Hepatocyte (in vitro differentiated cells): ENCODE results near the gene ZSCAN25. TPM values are rescaled to one million over a fixed set of nuclear protein-coding genes. Genes with fewer than 3 reads are reported as not detected.
A peak's percentile ranks its signal among the peaks of the same experiment; 100 is the strongest.
"Not testable (repeated sequence)": the region's sequence is repeated elsewhere in the genome, so short reads cannot be mapped to it uniquely, and the experiment has no call there.

ENCODE experiments used
- DNase-seq: peaks from one replicate; pipeline ENCODE4 v3.0.0-alpha.2; 2016; ENCODE audit warnings: low spot score
- H2AFZ ChIP-seq: fragments of 200-600 bp; sonication (generic); 2 replicates; pipeline ENCODE4 v1.6.0; 2016; ENCODE audit warnings: antibody characterized with exemption, mild to moderate bottlenecking
- H3K27ac ChIP-seq: fragments of 200-600 bp; sonication (generic); 2 replicates; pipeline ENCODE4 v1.5.1; 2016; ENCODE audit warnings: mild to moderate bottlenecking
- H3K27me3 ChIP-seq: fragments of 200-600 bp; sonication (generic); 2 replicates; pipeline ENCODE4 v1.6.1; 2016
- H3K36me3 ChIP-seq: fragments of 200-600 bp; sonication (generic); replicated peaks from 2 replicates; pipeline ENCODE4 v1.5.1; 2016; ENCODE audit warnings: low read depth; ENCODE audit not compliant: insufficient read depth
- H3K4me1 ChIP-seq: fragments of 200-600 bp; sonication (generic); 2 replicates; pipeline ENCODE4 v1.5.1; 2016; ENCODE audit warnings: mild to moderate bottlenecking, moderate library complexity; ENCODE audit not compliant: insufficient read depth
- H3K4me2 ChIP-seq: fragments of 200-600 bp; sonication (generic); 2 replicates; pipeline ENCODE4 v1.6.0; 2016
- H3K4me3 ChIP-seq: fragments of 200-600 bp; sonication (generic); 2 replicates; pipeline ENCODE4 v1.5.1; 2016; ENCODE audit warnings: mild to moderate bottlenecking
- H3K79me2 ChIP-seq: fragments of 200-600 bp; sonication (generic); 2 replicates; pipeline ENCODE4 v1.6.0; 2017; ENCODE audit warnings: mild to moderate bottlenecking
- H3K9me2 ChIP-seq: fragments of 200-600 bp; sonication (generic); replicated peaks from 2 replicates; pipeline ENCODE4 v1.6.0; 2017; ENCODE audit warnings: mild to moderate bottlenecking; ENCODE audit not compliant: insufficient read depth
- H3K9me3 ChIP-seq: fragments of 200-600 bp; sonication (generic); 2 replicates; pipeline ENCODE4 v1.5.1; 2016; ENCODE audit warnings: low read depth, mild to moderate bottlenecking
- H4K20me1 ChIP-seq: fragments of 200-600 bp; sonication (generic); 2 replicates; pipeline ENCODE4 v1.6.0; 2016; ENCODE audit warnings: mild to moderate bottlenecking; ENCODE audit not compliant: insufficient read depth, poor library complexity, severe bottlenecking
- EZH2 ChIP-seq: fragments of 200-600 bp; sonication (generic); IDR thresholded peaks from 2 replicates; pipeline ENCODE4 v1.6.1; 2016; ENCODE audit warnings: antibody characterized with exemption, mild to moderate bottlenecking, borderline replicate concordance
- EZH2phosphoT487 ChIP-seq: fragments of 200-600 bp; sonication (generic); IDR thresholded peaks from one replicate; pipeline ENCODE4 v1.6.1; 2018; ENCODE audit warnings: antibody characterized with exemption, mild to moderate bottlenecking, low read depth, moderate library complexity; ENCODE audit not compliant: unreplicated experiment, severe bottlenecking
- WGBS: methylation state at CpG from one replicate; pipeline ENCODE4 v1.1.6; 2016; ENCODE audit warnings: low lambda C conversion rate; ENCODE audit errors: missing lambda C conversion rate; 5-methylcytosine and 5-hydroxymethylcytosine counted together
- polyA plus RNA-seq: library from polyadenylated mRNA; unstranded; fragments of >200 nt; fragmentation: Nextera tagmentation; extraction: Ambion mirVana; gene quantifications from 2 replicates; pipeline ENCODE4 v1.2.1, GENCODE V29; 2016
- total RNA-seq: library from RNA; depleted of rRNA; stranded (reverse); fragments of >200 nt; gene quantifications from 2 replicates; pipeline ENCODE4 v1.2.3, GENCODE V29; 2014
- TF ChIP-seq, protein P1 (sequence below): fragments of 200-600 bp; sonication (generic); IDR thresholded peaks from 2 replicates; pipeline ENCODE4 v1.5.1; 2016; ENCODE audit warnings: antibody characterized with exemption, mild to moderate bottlenecking; ENCODE audit not compliant: poor library complexity

The ZSCAN25 gene
- total and polyA plus RNA-seq, 2 experiments from 2014 or later = 11.4 to 18.8 TPM

DNA sequence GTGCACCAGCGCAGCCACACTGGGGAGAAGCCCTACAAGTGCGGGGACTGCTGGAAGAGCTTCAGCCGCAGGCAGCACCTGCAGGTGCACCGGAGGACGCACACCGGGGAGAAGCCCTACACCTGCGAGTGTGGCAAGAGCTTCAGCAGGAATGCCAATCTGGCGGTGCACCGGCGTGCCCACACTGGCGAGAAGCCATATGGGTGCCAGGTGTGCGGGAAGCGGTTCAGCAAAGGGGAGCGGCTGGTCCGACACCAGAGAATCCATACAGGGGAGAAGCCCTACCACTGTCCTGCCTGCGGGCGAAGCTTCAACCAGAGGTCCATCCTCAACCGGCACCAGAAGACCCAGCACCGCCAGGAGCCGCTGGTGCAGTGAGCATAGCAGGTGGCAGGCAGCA lies 12.9 kb downstream of the ZSCAN25 start:
- Histone ChIP-seq H4K20me1 (no peaks in the 10 kb centered on the region), H3K9me3 (no peaks in the 10 kb centered on the region), H3K4me2 (no peak overlapping the region), H3K27ac (no peak overlapping the region), H3K9me2 (no peaks in the 10 kb centered on the region), H3K36me3 (no peaks in the 10 kb centered on the region), H3K27me3 (no peaks in the 10 kb centered on the region), H3K4me3 (no peak overlapping the region), H3K4me1 (no peaks in the 10 kb centered on the region), H2AFZ (no peak overlapping the region), H3K79me2 (peaks cover 3% of the 10 kb centered on the region)
- no peak for DNase-seq
- WGBS = 95% methylated on average over 20 of the region's 20 CpGs
- no peak for TF ChIP-seq EZH2phosphoT487
- TF ChIP-seq EZH2 = no peak
- TF ChIP-seq, protein P1, sequence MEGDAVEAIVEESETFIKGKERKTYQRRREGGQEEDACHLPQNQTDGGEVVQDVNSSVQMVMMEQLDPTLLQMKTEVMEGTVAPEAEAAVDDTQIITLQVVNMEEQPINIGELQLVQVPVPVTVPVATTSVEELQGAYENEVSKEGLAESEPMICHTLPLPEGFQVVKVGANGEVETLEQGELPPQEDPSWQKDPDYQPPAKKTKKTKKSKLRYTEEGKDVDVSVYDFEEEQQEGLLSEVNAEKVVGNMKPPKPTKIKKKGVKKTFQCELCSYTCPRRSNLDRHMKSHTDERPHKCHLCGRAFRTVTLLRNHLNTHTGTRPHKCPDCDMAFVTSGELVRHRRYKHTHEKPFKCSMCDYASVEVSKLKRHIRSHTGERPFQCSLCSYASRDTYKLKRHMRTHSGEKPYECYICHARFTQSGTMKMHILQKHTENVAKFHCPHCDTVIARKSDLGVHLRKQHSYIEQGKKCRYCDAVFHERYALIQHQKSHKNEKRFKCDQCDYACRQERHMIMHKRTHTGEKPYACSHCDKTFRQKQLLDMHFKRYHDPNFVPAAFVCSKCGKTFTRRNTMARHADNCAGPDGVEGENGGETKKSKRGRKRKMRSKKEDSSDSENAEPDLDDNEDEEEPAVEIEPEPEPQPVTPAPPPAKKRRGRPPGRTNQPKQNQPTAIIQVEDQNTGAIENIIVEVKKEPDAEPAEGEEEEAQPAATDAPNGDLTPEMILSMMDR = no peak

DNA sequence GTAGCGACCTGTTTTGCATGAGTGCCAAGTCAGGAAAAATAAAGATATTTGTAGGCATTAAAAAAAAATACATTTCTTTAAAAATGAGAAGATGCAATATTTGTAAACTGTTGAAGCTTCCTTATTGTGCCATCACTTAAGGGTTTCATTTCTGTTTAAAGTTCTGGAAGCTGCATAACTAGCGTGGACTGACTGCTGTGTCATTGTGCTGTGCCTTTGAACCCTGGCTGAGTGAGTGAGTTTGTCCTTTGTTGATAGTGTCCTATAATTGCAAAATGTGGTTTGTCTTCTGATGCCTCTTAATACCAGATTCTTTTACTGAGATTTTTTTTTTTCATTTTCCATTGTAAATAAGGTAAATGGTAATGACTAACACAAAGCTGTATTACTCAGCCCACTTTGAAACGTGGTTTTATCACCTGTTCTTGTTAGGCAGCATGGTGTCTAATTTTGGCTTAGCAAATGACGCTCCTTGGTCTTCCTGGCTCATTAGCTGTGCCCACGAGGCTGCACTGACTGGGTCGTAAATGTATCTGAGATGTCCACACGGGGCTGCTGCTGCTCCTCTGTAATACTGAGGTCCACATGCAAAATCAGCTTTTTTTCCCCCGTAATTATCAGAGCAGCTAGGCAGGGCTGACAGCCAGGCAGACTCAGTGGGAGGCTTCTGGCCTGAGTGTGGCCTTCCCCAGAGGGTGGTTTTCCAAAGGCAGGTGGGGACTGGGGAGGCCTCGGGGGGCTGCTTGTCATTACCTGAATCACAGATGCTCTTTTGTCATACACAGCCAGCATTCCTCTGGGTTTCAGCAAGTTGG lies 14.8 kb downstream of the ZSCAN25 start:
- no peaks in the 10 kb centered on the region for H3K9me2 ChIP-seq
- H3K79me2 ChIP-seq = peaks cover 3% of the 10 kb centered on the region
- no peak overlapping the region for H2AFZ ChIP-seq
- TF ChIP-seq, protein P1 = peak; percentile 51
- TF ChIP-seq EZH2 = no peak
- peak; percentile 69 for DNase-seq
- H3K36me3 ChIP-seq = no peaks in the 10 kb centered on the region
- no peaks in the 10 kb centered on the region for H3K9me3 ChIP-seq
- no peaks in the 10 kb centered on the region for H3K27me3 ChIP-seq
- no peaks in the 10 kb centered on the region for H3K4me1 ChIP-seq
- no peaks in the 10 kb centered on the region for H4K20me1 ChIP-seq
- no peak overlapping the region for H3K4me2 ChIP-seq
- peak overlapping the region; percentile 38 for H3K27ac ChIP-seq
- no peak overlapping the region for H3K4me3 ChIP-seq
- WGBS = 50% methylated on average over 9 of the region's 9 CpGs

DNA sequence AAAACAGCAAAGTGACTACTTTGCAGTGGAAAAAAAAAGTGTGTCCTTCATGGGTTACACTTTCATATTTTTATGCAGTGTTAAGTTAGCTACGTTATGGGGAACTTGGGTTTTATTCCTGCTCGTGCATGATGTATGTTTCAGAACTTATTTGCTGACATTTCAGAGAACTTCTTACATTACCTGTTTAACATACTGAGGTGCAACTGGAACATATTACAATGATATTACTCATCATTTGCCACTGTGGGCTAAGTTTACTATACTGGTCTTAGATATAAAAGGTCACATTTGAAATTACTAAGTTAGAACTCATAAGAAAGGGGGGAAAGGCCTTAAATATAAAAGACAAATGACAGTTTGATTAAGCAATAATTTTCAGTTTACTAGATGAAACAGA lies 20.7 kb downstream of the ZSCAN25 start:
- H3K79me2 ChIP-seq, H3K4me3 ChIP-seq, H2AFZ ChIP-seq, H3K9me2 ChIP-seq, H4K20me1 ChIP-seq, H3K36me3 ChIP-seq, H3K4me2 ChIP-seq, H3K27me3 ChIP-seq, H3K4me1 ChIP-seq, H3K9me3 ChIP-seq, H3K27ac ChIP-seq, DNase-seq: not testable (repeated sequence)
- WGBS = 98% methylated on average over 2 of the region's 2 CpGs

DNA sequence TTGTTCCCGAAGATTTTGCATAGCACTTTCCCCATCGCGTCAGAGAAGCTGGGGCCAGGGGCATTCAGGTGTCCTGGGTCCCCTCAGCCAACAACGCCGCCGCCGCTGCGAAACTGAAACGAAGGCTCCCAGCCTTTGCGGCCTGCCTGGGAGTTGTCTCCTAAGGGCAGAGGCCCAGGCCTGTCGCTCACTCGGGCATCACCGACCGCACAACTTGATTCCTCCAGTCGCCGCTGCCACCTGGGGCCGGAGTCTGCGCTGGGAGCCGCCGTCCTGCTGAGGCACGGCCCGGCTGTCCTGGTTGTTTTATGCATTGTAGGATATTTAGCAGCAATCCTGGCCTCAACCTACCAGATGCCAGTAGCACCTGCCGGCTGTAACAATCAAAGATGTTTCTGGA lies 22.0 kb downstream of the ZSCAN25 start:
- Histone ChIP-seq H3K79me2 (no peaks in the 10 kb centered on the region), H4K20me1 (no peaks in the 10 kb centered on the region), H3K36me3 (no peaks in the 10 kb centered on the region), H3K4me1 (no peaks in the 10 kb centered on the region), H3K27me3 (no peaks in the 10 kb centered on the region), H3K4me2 (no peak overlapping the region), H3K27ac (no peak overlapping the region), H3K9me2 (no peaks in the 10 kb centered on the region), H2AFZ (no peak overlapping the region), H3K4me3 (no peak overlapping the region), H3K9me3 (no peaks in the 10 kb centered on the region)
- no peak for TF ChIP-seq EZH2phosphoT487
- TF ChIP-seq EZH2 = no peak
- WGBS = 98% methylated on average over 23 of the region's 23 CpGs
- DNase-seq = no peak
